Panc1 (cell line): ENCODE measurements around the gene ZNF609. TPM values are rescaled to one million over a fixed set of nuclear protein-coding genes. Genes with fewer than 3 reads are reported as not detected.

Experiments
- ATAC-seq: fragments of 200-7000 bp; cut with Tn5 transposase; 2 replicates; pipeline ENCODE4 v1.9.1; 2020; ENCODE audit warnings: mild to moderate bottlenecking, moderate library complexity
- BruUV-seq: library from RNA; stranded (reverse); fragments of 400-500 nt; replicated peaks from 2 replicates; lab custom pipeline; 2021; lab: Mats Ljungman, UMichigan
- CTCF ChIA-PET: fragments of 300-600 bp; sonication (Branson Sonifier 250); formaldehyde crosslinking; loops from one replicate; lab custom pipeline; 2022; ENCODE audit warnings: antibody characterized with exemption; lab: Charles Lee
- POLR2A ChIA-PET: fragments of 300-600 bp; sonication (Branson Sonifier 250); formaldehyde crosslinking; loops from one replicate; lab custom pipeline; 2022; ENCODE audit warnings: antibody characterized with exemption; lab: Charles Lee
- DNase-seq: peaks from one replicate; pipeline ENCODE4 v3.0.0-alpha.2; 2010; ENCODE audit warnings: low read depth, low spot score
- H3K27ac ChIP-seq: 2 replicates; pipeline ENCODE4 v1.5.1; 2011; ENCODE audit warnings: mild to moderate bottlenecking, low read length, inconsistent platforms
- H3K27me3 ChIP-seq: fragments of 200-500 bp; sonication (Bioruptor generic); 2 replicates; pipeline ENCODE4 v1.6.0; 2014; ENCODE audit warnings: low read length, inconsistent platforms; ENCODE audit not compliant: control insufficient read depth, insufficient read depth
- H3K36me3 ChIP-seq: fragments of 200-500 bp; sonication (Bioruptor generic); 2 replicates; pipeline ENCODE4 v1.5.1; 2014; ENCODE audit warnings: inconsistent platforms, mild to moderate bottlenecking, low read length, moderate library complexity; ENCODE audit not compliant: control insufficient read depth, insufficient read depth
- H3K4me1 ChIP-seq: 2 replicates; pipeline ENCODE4 v1.5.1; 2011; ENCODE audit warnings: inconsistent platforms, mild to moderate bottlenecking, low read length, moderate library complexity; ENCODE audit not compliant: control insufficient read depth, insufficient read depth
- H3K4me3 ChIP-seq, 2 experiments: 2 replicates each; pipeline ENCODE4 v1.5.1; 2011 to 2012; ENCODE audit warnings: low read depth in 2 of 2, low read length in 2 of 2, mild to moderate bottlenecking in 2 of 2, inconsistent platforms in 1 of 2, moderate library complexity in 1 of 2
- H3K9me3 ChIP-seq: fragments of 200-500 bp; sonication (Bioruptor generic); 2 replicates; pipeline ENCODE4 v1.5.1; 2014; ENCODE audit warnings: low read depth, mild to moderate bottlenecking, inconsistent platforms, low read length, moderate library complexity; ENCODE audit not compliant: control insufficient read depth, insufficient read depth
- POLR2AphosphoS5 ChIP-seq: IDR thresholded peaks from 2 replicates; pipeline ENCODE4 v1.6.1; 2012; ENCODE audit warnings: mild to moderate bottlenecking, low read depth, low read length, moderate library complexity
- SIN3A ChIP-seq: IDR thresholded peaks from 2 replicates; pipeline ENCODE4 v1.6.1; 2012; ENCODE audit warnings: low read depth, mild to moderate bottlenecking, low read length, moderate library complexity, borderline replicate concordance; ENCODE audit not compliant: insufficient read depth
- TCF7L2 ChIP-seq: IDR thresholded peaks from 2 replicates; pipeline ENCODE4 v1.6.1; 2011; ENCODE audit warnings: mild to moderate bottlenecking, low read depth, low read length, inconsistent platforms
- in situ Hi-C: cut with HindIII; loops from 2 replicates; pipeline ENCODE4 v1.10.0; 2016; ENCODE audit warnings: low sequenced_read_pairs, low pct_unique_long_range_greater_than_20kb
- intact Hi-C: fragments of 100-400 bp; cut with micrococcal nuclease; formaldehyde crosslinking; loops from one replicate; pipeline ENCODE4 v1.10.0; 2022; ENCODE audit not compliant: unreplicated experiment
- total RNA-seq: library from RNA; stranded (reverse); gene quantifications from one replicate; pipeline ENCODE4 v1.2.1, GENCODE V29; 2021; ENCODE audit not compliant: unreplicated experiment
- TF ChIP-seq, protein P1 (sequence below), 2 experiments: IDR thresholded peaks; 2 replicates each; pipeline ENCODE4 v1.6.1; 2011 to 2012; ENCODE audit warnings: low read depth in 2 of 2, control low read depth in 1 of 2, low read length in 1 of 2, mild to moderate bottlenecking in 1 of 2, moderate library complexity in 1 of 2; ENCODE audit not compliant: insufficient read depth in 1 of 2
- TF ChIP-seq, protein P2 (sequence below): fragments of 450-650 bp; IDR thresholded peaks from 2 replicates; pipeline ENCODE4 v1.5.1; 2017; ENCODE audit warnings: mild to moderate bottlenecking

Gene ZNF609
- total RNA-seq, 1 experiment from 2014 or later = 47.2 TPM

DNA sequence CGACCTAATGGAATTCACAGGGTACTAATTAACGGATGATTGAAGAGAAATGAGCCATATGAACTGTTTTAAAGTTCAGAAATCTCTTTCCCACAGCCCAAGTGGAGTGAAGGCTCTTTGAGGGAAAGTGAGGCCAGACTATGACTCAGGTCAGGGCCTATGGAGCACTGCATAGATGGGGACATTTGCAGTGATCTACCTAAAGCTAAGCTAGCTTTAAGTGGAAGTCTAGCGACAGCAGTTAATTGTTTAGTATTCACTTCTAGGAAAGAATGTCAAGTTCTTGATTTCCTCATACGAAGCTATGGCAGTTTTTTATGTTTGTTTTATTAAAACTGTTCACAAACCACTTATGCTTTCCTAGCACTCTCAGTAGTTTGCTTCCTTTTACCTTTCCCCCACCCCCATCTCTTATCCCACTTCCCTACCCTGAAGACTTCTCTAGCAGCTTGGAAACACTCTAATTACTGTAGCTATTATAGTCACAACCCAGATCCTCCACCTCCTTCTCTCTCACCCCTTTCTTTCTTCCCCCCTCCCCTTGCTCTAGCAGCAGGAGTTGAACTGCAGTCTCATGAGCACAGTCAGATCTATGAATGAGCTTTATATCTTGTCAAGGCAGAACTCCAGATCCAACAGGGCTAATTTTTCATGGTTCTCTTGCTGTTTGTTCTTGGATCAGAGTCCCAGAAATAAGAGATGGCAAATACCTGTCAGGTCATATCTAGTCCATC, 6.2 kb downstream of the ZNF609 start:
- no peaks in the 10 kb centered on the region for H3K36me3 ChIP-seq
- POLR2A ChIA-PET = no interaction called here
- ATAC-seq = no peak

DNA sequence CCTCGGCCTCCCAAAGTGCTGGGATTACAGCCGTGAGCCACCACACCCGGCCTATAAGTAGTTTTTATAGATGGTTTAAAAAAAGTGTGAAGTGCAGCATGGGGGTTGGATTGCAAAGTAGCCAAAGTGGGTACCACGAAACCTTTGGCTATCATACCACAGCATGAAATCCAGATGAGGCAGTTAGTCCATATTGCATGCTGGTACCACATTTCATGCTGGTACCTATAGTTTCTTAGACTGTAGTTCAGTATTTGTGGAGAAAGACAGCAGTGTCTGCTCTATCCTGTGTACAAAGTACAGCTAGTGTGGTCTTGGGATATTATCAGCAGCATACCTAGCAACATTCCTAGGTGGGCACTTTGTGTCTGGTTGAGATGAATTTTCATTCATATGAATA, 11.8 kb downstream of the ZNF609 start:
- intact Hi-C loops (loop anchor here (10.0 kb wide), 1 partner anchor 63 kb away; no protein-coding TSS in a partner anchor), in situ Hi-C loops (no loop called here)
- no peak for TF ChIP-seq TCF7L2
- TF ChIP-seq SIN3A = no peak
- TF ChIP-seq, protein P1, sequence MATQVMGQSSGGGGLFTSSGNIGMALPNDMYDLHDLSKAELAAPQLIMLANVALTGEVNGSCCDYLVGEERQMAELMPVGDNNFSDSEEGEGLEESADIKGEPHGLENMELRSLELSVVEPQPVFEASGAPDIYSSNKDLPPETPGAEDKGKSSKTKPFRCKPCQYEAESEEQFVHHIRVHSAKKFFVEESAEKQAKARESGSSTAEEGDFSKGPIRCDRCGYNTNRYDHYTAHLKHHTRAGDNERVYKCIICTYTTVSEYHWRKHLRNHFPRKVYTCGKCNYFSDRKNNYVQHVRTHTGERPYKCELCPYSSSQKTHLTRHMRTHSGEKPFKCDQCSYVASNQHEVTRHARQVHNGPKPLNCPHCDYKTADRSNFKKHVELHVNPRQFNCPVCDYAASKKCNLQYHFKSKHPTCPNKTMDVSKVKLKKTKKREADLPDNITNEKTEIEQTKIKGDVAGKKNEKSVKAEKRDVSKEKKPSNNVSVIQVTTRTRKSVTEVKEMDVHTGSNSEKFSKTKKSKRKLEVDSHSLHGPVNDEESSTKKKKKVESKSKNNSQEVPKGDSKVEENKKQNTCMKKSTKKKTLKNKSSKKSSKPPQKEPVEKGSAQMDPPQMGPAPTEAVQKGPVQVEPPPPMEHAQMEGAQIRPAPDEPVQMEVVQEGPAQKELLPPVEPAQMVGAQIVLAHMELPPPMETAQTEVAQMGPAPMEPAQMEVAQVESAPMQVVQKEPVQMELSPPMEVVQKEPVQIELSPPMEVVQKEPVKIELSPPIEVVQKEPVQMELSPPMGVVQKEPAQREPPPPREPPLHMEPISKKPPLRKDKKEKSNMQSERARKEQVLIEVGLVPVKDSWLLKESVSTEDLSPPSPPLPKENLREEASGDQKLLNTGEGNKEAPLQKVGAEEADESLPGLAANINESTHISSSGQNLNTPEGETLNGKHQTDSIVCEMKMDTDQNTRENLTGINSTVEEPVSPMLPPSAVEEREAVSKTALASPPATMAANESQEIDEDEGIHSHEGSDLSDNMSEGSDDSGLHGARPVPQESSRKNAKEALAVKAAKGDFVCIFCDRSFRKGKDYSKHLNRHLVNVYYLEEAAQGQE (IDR thresholded peaks at IDR 0.05; ENCODE audit: insufficient read depth in 1 of 2, low read depth in 2 of 2, low read length in 1 of 2) = no peak
- TF ChIP-seq, protein P2, sequence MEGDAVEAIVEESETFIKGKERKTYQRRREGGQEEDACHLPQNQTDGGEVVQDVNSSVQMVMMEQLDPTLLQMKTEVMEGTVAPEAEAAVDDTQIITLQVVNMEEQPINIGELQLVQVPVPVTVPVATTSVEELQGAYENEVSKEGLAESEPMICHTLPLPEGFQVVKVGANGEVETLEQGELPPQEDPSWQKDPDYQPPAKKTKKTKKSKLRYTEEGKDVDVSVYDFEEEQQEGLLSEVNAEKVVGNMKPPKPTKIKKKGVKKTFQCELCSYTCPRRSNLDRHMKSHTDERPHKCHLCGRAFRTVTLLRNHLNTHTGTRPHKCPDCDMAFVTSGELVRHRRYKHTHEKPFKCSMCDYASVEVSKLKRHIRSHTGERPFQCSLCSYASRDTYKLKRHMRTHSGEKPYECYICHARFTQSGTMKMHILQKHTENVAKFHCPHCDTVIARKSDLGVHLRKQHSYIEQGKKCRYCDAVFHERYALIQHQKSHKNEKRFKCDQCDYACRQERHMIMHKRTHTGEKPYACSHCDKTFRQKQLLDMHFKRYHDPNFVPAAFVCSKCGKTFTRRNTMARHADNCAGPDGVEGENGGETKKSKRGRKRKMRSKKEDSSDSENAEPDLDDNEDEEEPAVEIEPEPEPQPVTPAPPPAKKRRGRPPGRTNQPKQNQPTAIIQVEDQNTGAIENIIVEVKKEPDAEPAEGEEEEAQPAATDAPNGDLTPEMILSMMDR = no peak
- TF ChIP-seq POLR2AphosphoS5 = no peak
- Histone ChIP-seq H3K4me3 (no peak overlapping the region), H3K9me3 (no peaks in the 10 kb centered on the region), H3K36me3 (no peaks in the 10 kb centered on the region), H3K4me1 (no peaks in the 10 kb centered on the region; the same call in 1 of the 2 replicates), H3K27me3 (no peaks in the 10 kb centered on the region), H3K27ac (no peak overlapping the region)
- ChIA-PET POLR2A (no interaction called here), CTCF (no interaction called here)
- BruUV-seq = no TSS peak
- DNase-seq (no peak), ATAC-seq (no peak)

More for the DNA sequence above, 6.2 kb downstream of the ZNF609 start:
- no TSS peak for BruUV-seq
- H3K4me1 ChIP-seq = peaks cover 32% of the 10 kb centered on the region
- H3K27me3 ChIP-seq = no peaks in the 10 kb centered on the region
- H3K27ac ChIP-seq = no peak overlapping the region
- DNase-seq = no peak
- intact Hi-C loops = no loop called here
- in situ Hi-C loops = no loop called here
- H3K9me3 ChIP-seq = no peaks in the 10 kb centered on the region
- no peak overlapping the region for H3K4me3 ChIP-seq
- no peak for TF ChIP-seq SIN3A
- CTCF ChIA-PET = interaction anchor here (0.6 kb wide), 1 partner anchor 225 kb away, joined by 3 read pairs; no protein-coding TSS in a partner anchor

DNA sequence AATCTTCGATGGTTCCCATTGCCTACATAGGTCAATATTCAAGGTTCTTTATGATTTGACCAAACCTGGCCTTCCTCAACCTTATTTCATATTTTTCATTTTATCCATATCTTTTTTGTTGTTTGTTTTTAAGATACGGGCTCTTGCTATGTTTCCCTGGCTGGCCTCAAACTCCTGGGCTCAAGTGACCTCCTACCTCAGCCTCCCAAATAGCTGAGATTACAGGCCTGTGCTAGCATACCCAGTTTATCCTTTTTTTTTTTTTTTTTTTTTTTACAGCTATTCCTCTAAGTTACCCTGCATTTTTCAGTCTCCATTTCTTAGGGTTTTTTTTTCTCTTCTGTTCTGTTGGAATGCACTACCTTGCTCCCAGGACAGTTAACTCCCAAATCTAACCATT, 14.5 kb downstream of the ZNF609 start:
- DNase-seq (no peak), ATAC-seq (no peak)
- no peaks in the 10 kb centered on the region for H3K36me3 ChIP-seq
- no peak overlapping the region for H3K27ac ChIP-seq
- no peak overlapping the region for H3K4me3 ChIP-seq
- no peaks in the 10 kb centered on the region for H3K27me3 ChIP-seq
- intact Hi-C loops = loop anchor here (10.0 kb wide), 1 partner anchor 60 kb away; no protein-coding TSS in a partner anchor
- H3K4me1 ChIP-seq = no peaks in the 10 kb centered on the region
- TSS peak; percentile 2 for BruUV-seq
- CTCF ChIA-PET = no interaction called here
- POLR2A ChIA-PET = interaction anchor here (0.6 kb wide), 2 partner anchors 32 to 1902 kb away, joined by 6 to 7 read pairs; no protein-coding TSS in a partner anchor
- in situ Hi-C loops = no loop called here
- TF ChIP-seq, protein P1 (IDR thresholded peaks at IDR 0.05; ENCODE audit: insufficient read depth in 1 of 2, low read depth in 2 of 2, low read length in 1 of 2) = no peak
- TF ChIP-seq POLR2AphosphoS5 (no peak), TCF7L2 (no peak), SIN3A (no peak)
- TF ChIP-seq, protein P2 = no peak
- no peaks in the 10 kb centered on the region for H3K9me3 ChIP-seq
